ENCODE data around the gene GZMB. TPM values are rescaled to one million over a fixed set of nuclear protein-coding genes. Genes with fewer than 3 reads are reported as not detected.

GZMB gene
- total and polyA plus RNA-seq, 2 of the 8 experiments (the other 6 are each of a cell fraction or from before 2014, with no cell fraction given) = not detected

DNA sequence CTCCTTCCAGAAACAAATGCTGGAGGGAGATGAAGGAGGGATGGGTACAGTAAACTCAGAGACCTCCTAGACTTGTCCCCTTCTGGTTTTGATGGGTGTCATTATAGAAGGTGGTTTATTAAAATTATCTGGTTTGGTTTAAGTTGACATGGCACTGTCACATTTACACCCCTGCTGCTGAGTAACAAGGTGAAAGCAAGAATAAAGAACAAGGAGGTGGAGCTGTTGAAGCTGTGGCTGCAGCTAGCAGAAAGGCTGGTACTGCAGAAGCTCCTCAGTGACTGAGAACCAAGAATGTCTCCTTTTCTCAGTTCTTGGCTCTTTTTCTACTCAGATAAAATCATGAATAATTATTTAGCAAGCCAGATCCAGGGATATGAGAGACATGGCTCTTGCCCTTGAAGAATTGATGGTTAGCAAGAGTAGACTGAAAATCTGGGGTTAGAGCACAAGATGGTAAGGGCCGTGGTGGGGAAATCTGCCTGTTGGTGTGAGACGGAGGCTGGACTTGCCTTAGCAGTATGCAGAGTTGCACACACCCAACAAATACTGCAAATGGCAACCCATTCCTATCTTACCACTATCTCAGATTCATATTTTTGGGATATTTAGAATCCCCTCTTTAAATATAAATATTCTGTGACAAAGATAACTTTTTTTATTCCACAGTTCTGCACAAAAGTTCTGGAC, 24.2 kb downstream of the GZMB start, which contains the start of gene GZMH (continued):
- no peak for TF ChIP-seq CTCF (IDR thresholded peaks at IDR 0.05; ENCODE audit: control extremely low read depth in 1 of 3, insufficient read depth in 1 of 3, low read depth in 1 of 3, low read length in 3 of 3)
- no peak for TF ChIP-seq ATF3 (IDR thresholded peaks at IDR 0.05; ENCODE audit: insufficient read depth, low read depth, low read length)
- no peak for TF ChIP-seq KDM1A (IDR thresholded peaks at IDR 0.05; ENCODE audit: borderline replicate concordance, low read length)
- no peak for TF ChIP-seq KDM5A (IDR thresholded peaks at IDR 0.05; ENCODE audit: low read length)
- TF ChIP-seq JUND (IDR thresholded peaks at IDR 0.05; ENCODE audit: low read length) = no peak

All from H1 (cell line).